ENCODE results near the gene LYPD3.

GRCh38 chr19:43501661-43502418 is 36.4 kb upstream of the LYPD3 start:
- TF ChIP-seq CTCF (IDR thresholded peaks at IDR 0.05; ENCODE audit: low read depth, low read length): no peak
- TF ChIP-seq MYC (IDR thresholded peaks at IDR 0.05; ENCODE audit: low read depth, low read length): no peak
- no peak for TF ChIP-seq POLR2A (IDR thresholded peaks at IDR 0.05; ENCODE audit: extremely low read depth, insufficient read length)
- TF ChIP-seq MAX (IDR thresholded peaks at IDR 0.05; ENCODE audit: low read depth, low read length): no peak
